Stimulated activated CD8-positive, alpha-beta memory T cell treated with anti-CD3 and anti-CD28 coated beads, Interleukin-2, amount 100 ng/mL, for 48 hours (primary cell): ENCODE results near the gene ARHGEF12.

ENCODE experiments used
- DNase-seq, 2 donors: peaks; one replicate each; pipeline ENCODE4 v3.0.0-alpha.2; 2020; ENCODE audit warnings: low read depth in 2 of 2

The ARHGEF12 gene

GRCh38 chr11:120518356-120518755 is 182.1 kb downstream of the ARHGEF12 start:
- DNase-seq, result no peak

- no peak for DNase-seq
Measured at GRCh38 chr11:120519474-120519873, 183.3 kb downstream of the ARHGEF12 start.

GRCh38 chr11:120520091-120520822 is 184.0 kb downstream of the ARHGEF12 start:
- DNase-seq, result no peak

GRCh38 chr11:120521176-120521575 is 185.0 kb downstream of the ARHGEF12 start:
- no peak for DNase-seq

GRCh38 chr11:120522021-120522420 is 185.8 kb downstream of the ARHGEF12 start:
- no peak for DNase-seq

- DNase-seq, result no peak
Measured at GRCh38 chr11:120522736-120523135, 186.5 kb downstream of the ARHGEF12 start.

- no peak for DNase-seq
Measured at GRCh38 chr11:120523196-120523595, 187.0 kb downstream of the ARHGEF12 start.

GRCh38 chr11:120524536-120525085 is 188.4 kb downstream of the ARHGEF12 start:
- no peak for DNase-seq

- DNase-seq, result no peak
Measured at GRCh38 chr11:120525261-120526171, 189.3 kb downstream of the ARHGEF12 start.

- no peak for DNase-seq
Measured at GRCh38 chr11:120526241-120526640, 190.0 kb downstream of the ARHGEF12 start.

GRCh38 chr11:120527111-120527761 is 191.0 kb downstream of the ARHGEF12 start:
- no peak for DNase-seq

GRCh38 chr11:120528749-120529148 is 192.5 kb downstream of the ARHGEF12 start:
- DNase-seq, result no peak

- DNase-seq, result no peak
Measured at GRCh38 chr11:120529214-120529613, 193.0 kb downstream of the ARHGEF12 start.

GRCh38 chr11:120529911-120530310 is 193.7 kb downstream of the ARHGEF12 start:
- DNase-seq, result no peak

GRCh38 chr11:120532082-120532831 is 196.0 kb downstream of the ARHGEF12 start:
- DNase-seq, result no peak

GRCh38 chr11:120532832-120533196 is 196.6 kb downstream of the ARHGEF12 start:
- DNase-seq, result no peak

GRCh38 chr11:120536091-120536796 is 200.0 kb downstream of the ARHGEF12 start:
- DNase-seq, result no peak

GRCh38 chr11:120536797-120537169 is 200.6 kb downstream of the ARHGEF12 start:
- no peak for DNase-seq

- DNase-seq, result no peak
Measured at GRCh38 chr11:120537996-120538395, 201.8 kb downstream of the ARHGEF12 start.

- no peak for DNase-seq
Measured at GRCh38 chr11:120538707-120539106, 202.5 kb downstream of the ARHGEF12 start.
